ENCODE results near the gene MOGAT1. TPM values are rescaled to one million over a fixed set of nuclear protein-coding genes. Genes with fewer than 3 reads are reported as not detected.
A peak's percentile ranks its signal among the peaks of the same experiment; 100 is the strongest.

MOGAT1 gene
- total and polyA plus RNA-seq, 2 of the 13 experiments (the other 11 are each of a cell fraction or from before 2014, with no cell fraction given), result 0.98 to 4.3 TPM

DNA sequence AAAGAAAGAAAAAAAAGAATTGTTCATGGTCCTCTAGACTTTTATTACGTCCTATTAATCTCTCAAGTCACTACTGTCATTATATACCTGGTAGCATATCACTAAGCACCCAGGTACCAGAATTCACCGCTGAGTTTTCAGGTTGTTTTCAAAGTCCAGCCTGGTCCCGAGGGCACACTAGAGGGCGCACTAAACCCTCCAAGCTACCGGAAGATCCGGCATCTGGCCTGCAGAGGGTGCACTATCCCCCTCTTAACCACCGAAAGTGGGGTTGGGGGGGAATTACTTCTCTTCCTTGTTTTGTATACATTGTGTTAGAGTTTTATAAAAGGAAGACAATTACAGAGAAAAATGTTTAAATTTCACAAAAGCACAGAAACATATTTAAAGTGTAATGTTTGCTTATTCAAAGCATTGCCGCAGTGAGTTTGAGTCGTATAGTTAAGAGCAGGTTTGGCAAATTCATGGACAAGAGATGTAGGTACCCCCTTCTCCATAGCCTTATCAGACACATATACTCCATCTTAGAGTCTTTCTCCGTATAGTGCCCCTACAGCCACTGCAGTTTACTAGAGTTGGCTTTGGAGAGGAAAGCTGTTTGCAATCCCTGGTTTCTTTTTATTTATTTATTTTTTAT, 19.2 kb downstream of the MOGAT1 start (continued):
- TF ChIP-seq, protein P1, sequence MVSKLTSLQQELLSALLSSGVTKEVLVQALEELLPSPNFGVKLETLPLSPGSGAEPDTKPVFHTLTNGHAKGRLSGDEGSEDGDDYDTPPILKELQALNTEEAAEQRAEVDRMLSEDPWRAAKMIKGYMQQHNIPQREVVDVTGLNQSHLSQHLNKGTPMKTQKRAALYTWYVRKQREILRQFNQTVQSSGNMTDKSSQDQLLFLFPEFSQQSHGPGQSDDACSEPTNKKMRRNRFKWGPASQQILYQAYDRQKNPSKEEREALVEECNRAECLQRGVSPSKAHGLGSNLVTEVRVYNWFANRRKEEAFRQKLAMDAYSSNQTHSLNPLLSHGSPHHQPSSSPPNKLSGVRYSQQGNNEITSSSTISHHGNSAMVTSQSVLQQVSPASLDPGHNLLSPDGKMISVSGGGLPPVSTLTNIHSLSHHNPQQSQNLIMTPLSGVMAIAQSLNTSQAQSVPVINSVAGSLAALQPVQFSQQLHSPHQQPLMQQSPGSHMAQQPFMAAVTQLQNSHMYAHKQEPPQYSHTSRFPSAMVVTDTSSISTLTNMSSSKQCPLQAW (CRISPR knock-in tag; IDR thresholded peaks at IDR 0.05), result peak; percentile 67; the same call in 1 of the 2 replicates
- TF ChIP-seq ZNF564 (CRISPR knock-in tag; IDR thresholded peaks at IDR 0.05) (no peak), MED1 (CRISPR knock-in tag; IDR thresholded peaks at IDR 0.05) (peak; percentile 48; the same call in 1 of the 2 replicates), ZNF670 (CRISPR knock-in tag; IDR thresholded peaks at IDR 0.05; ENCODE audit: borderline replicate concordance) (no peak), POLR2A (IDR thresholded peaks at IDR 0.05; ENCODE audit: insufficient read depth in 1 of 2, low read depth in 2 of 2, low read length in 2 of 2) (no peak), ZNF550 (CRISPR knock-in tag; IDR thresholded peaks at IDR 0.05; ENCODE audit: borderline replicate concordance) (no peak), ZNF709 (CRISPR knock-in tag; IDR thresholded peaks at IDR 0.05) (no peak), ZNF296 (CRISPR knock-in tag; conservative IDR thresholded peaks at IDR 0.05) (no peak), ZNF337 (CRISPR knock-in tag; IDR thresholded peaks at IDR 0.05; ENCODE audit: borderline replicate concordance, low read depth) (no peak), CBFB (CRISPR knock-in tag; IDR thresholded peaks at IDR 0.05) (0 out of 2 replicates have a peak, but pooled peaks have one; percentile 61), RXRB (CRISPR knock-in tag; IDR thresholded peaks at IDR 0.05; ENCODE audit: borderline replicate concordance) (peak; percentile 42; the same call in 1 of the 2 replicates), MIER3 (CRISPR knock-in tag; IDR thresholded peaks at IDR 0.05; ENCODE audit: borderline replicate concordance) (peak; percentile 52; the same call in 1 of the 2 replicates), ARHGAP35 (CRISPR knock-in tag; IDR thresholded peaks at IDR 0.05; ENCODE audit: borderline replicate concordance) (0 out of 2 replicates have a peak, but pooled peaks have one; percentile 19), HNF4G (IDR thresholded peaks at IDR 0.05; ENCODE audit: borderline replicate concordance, low read depth, low read length) (peak; percentile 45; the same call in 1 of the 2 replicates), HNF4G (CRISPR knock-in tag; IDR thresholded peaks at IDR 0.05; ENCODE audit: borderline replicate concordance, low read depth) (no peak), ZNF510 (CRISPR knock-in tag; IDR thresholded peaks at IDR 0.05; ENCODE audit: low read depth) (no peak), SP4 (CRISPR knock-in tag; IDR thresholded peaks at IDR 0.05) (peak; percentile 48; the same call in 1 of the 2 replicates), ZNF549 (CRISPR knock-in tag; IDR thresholded peaks at IDR 0.05) (no peak)
- TF ChIP-seq, protein P2, sequence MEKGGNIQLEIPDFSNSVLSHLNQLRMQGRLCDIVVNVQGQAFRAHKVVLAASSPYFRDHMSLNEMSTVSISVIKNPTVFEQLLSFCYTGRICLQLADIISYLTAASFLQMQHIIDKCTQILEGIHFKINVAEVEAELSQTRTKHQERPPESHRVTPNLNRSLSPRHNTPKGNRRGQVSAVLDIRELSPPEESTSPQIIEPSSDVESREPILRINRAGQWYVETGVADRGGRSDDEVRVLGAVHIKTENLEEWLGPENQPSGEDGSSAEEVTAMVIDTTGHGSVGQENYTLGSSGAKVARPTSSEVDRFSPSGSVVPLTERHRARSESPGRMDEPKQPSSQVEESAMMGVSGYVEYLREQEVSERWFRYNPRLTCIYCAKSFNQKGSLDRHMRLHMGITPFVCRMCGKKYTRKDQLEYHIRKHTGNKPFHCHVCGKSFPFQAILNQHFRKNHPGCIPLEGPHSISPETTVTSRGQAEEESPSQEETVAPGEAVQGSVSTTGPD (CRISPR knock-in tag; IDR thresholded peaks at IDR 0.05), result no peak
- TF ChIP-seq, protein P3, sequence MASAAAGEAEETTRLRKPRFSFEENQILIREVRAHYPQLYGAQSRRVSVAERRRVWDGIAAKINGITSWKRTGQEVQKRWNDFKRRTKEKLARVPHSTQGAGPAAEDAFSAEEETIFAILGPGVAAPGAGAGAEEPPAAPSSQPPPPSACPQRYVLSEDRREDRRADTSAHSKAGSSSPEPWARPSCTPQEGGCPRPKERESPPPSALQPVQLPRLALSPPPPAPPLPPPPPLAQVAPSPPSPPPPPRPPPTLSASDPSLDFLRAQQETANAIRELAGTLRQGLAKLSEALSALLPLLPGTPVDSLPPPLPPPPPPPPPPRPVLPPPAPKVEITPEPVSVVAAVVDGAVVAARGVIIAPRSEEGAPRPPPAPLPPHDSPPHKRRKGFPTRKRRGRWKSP (CRISPR knock-in tag; IDR thresholded peaks at IDR 0.05), result peak; percentile 48; the same call in 1 of the 2 replicates
- TF ChIP-seq, protein P4, sequence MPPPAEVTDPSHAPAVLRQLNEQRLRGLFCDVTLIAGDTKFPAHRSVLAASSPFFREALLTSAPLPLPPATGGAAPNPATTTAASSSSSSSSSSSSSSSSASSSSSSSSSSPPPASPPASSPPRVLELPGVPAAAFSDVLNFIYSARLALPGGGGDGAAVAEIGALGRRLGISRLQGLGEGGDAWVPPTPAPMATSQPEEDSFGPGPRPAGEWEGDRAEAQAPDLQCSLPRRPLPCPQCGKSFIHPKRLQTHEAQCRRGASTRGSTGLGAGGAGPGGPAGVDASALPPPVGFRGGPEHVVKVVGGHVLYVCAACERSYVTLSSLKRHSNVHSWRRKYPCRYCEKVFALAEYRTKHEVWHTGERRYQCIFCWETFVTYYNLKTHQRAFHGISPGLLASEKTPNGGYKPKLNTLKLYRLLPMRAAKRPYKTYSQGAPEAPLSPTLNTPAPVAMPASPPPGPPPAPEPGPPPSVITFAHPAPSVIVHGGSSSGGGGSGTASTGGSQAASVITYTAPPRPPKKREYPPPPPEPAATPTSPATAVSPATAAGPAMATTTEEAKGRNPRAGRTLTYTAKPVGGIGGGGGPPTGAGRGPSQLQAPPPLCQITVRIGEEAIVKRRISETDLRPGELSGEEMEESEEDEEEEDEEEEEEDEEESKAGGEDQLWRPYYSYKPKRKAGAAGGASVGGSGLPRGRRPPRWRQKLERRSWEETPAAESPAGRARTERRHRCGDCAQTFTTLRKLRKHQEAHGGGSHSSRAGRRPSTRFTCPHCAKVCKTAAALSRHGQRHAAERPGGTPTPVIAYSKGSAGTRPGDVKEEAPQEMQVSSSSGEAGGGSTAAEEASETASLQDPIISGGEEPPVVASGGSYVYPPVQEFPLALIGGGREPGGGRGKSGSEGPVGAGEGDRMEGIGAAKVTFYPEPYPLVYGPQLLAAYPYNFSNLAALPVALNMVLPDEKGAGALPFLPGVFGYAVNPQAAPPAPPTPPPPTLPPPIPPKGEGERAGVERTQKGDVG (CRISPR knock-in tag; IDR thresholded peaks at IDR 0.05; ENCODE audit: borderline replicate concordance), result no peak

Measured in HepG2 (cell line).